GM12878 (cell line): Measurements from ENCODE around the gene CACNA1G. TPM values are rescaled to one million over a fixed set of nuclear protein-coding genes. Genes with fewer than 3 reads are reported as not detected.

Experiments
- ATAC-seq: fragments of 200-7000 bp; cut with Tn5 transposase; 3 replicates; pipeline ENCODE4 v1.9.1; 2020; ENCODE audit warnings: mild to moderate bottlenecking, moderate library complexity
- BruUV-seq: library from RNA; stranded (reverse); fragments of 400-500 nt; replicated peaks from 2 replicates; lab custom pipeline; 2021; lab: Mats Ljungman, UMichigan
- CTCF ChIA-PET: fragments of 300-600 bp; sonication (Branson Sonifier 250); formaldehyde crosslinking; extraction: SDS; loops from one replicate; lab custom pipeline; 2021; ENCODE audit warnings: inconsistent platforms; lab: Yijun Ruan, JAX
- POLR2A ChIA-PET: fragments of 350-600 bp; formaldehyde crosslinking; extraction: SDS; loops from one replicate; lab custom pipeline; 2021; ENCODE audit warnings: inconsistent platforms; lab: Charles Lee
- RAD21 ChIA-PET: fragments of 300-600 bp; sonication (Branson Sonifier 250); formaldehyde crosslinking; loops from one replicate; lab custom pipeline; 2023; ENCODE audit warnings: antibody characterized with exemption; ENCODE audit not compliant: unreplicated experiment; lab: Charles Lee
- SMC1A ChIA-PET: fragments of 300-600 bp; sonication (Branson Sonifier 250); formaldehyde crosslinking; loops from one replicate; lab custom pipeline; 2023; ENCODE audit not compliant: unreplicated experiment, uncharacterized antibody; lab: Charles Lee
- DNase-seq: peaks from one replicate; pipeline ENCODE4 v3.0.0-alpha.2; 2011; ENCODE audit warnings: low read depth, low spot score
- FAIRE-seq: peaks from 3 replicates; lab custom pipeline; 2011; peaks lifted over from hg19 to GRCh38; lab: Jason Lieb, UNC
- H2AFZ ChIP-seq: 2 replicates; pipeline ENCODE4 v1.6.0; 2011; ENCODE audit warnings: low read depth, low read length, control low read depth; ENCODE audit not compliant: control insufficient read depth
- H3K27ac ChIP-seq: 2 replicates; pipeline ENCODE4 v1.5.1; 2011; ENCODE audit warnings: control low read depth; ENCODE audit not compliant: control insufficient read depth, insufficient read depth
- H3K27me3 ChIP-seq, 2 experiments: replicated peaks in 1 of 2; 2 replicates each; pipeline versions ENCODE4 v1.6.0 to v1.6.1; 2011; ENCODE audit warnings: low read length in 1 of 2; ENCODE audit not compliant: control insufficient read depth in 2 of 2, insufficient read depth in 2 of 2
- H3K36me3 ChIP-seq, 2 experiments: 2 replicates each; pipeline ENCODE4 v1.5.1; 2011; ENCODE audit warnings: low read length in 1 of 2; ENCODE audit not compliant: control insufficient read depth in 2 of 2, insufficient read depth in 2 of 2
- H3K4me1 ChIP-seq: 2 replicates; pipeline ENCODE4 v1.6.1; 2011; ENCODE audit warnings: mild to moderate bottlenecking, low read length, moderate library complexity, mixed read lengths; ENCODE audit not compliant: control insufficient read depth, insufficient read depth
- H3K4me2 ChIP-seq: 2 replicates; pipeline ENCODE4 v1.6.0; 2011; ENCODE audit warnings: control low read depth; ENCODE audit not compliant: control insufficient read depth, insufficient read depth
- H3K4me3 ChIP-seq: fragments of 200-600 bp; sonication (generic); 2 replicates; pipeline ENCODE4 v1.5.1; 2016
- H3K79me2 ChIP-seq: 2 replicates; pipeline ENCODE4 v1.6.0; 2011; ENCODE audit warnings: low read length; ENCODE audit not compliant: control insufficient read depth, insufficient read depth
- H3K9ac ChIP-seq: 2 replicates; pipeline ENCODE4 v1.8.0; 2011; ENCODE audit warnings: low read length, control low read depth, mixed read lengths; ENCODE audit not compliant: control insufficient read depth, insufficient read depth
- H3K9me3 ChIP-seq: replicated peaks from 3 replicates; pipeline ENCODE4 v1.5.1; 2011; ENCODE audit warnings: mild to moderate bottlenecking, low read length; ENCODE audit not compliant: control insufficient read depth, insufficient read depth
- H4K20me1 ChIP-seq: 2 replicates; pipeline ENCODE4 v1.6.0; 2011; ENCODE audit not compliant: control insufficient read depth, insufficient read depth
- BACH1 ChIP-seq: fragments of 450-650 bp; IDR thresholded peaks from 2 replicates; pipeline ENCODE4 v1.6.1; 2017; ENCODE audit warnings: mild to moderate bottlenecking, borderline replicate concordance
- CUX1 ChIP-seq: IDR thresholded peaks from 2 replicates; pipeline ENCODE4 v1.6.1; 2012; ENCODE audit warnings: improper control_type of control experiment, low read depth, low read length; ENCODE audit not compliant: insufficient replicate concordance
- ELK1 ChIP-seq: IDR thresholded peaks from 2 replicates; pipeline ENCODE4 v1.6.1; 2012; ENCODE audit warnings: low read depth, low read length, improper control_type of control experiment
- EP300 ChIP-seq, 2 experiments: fragments of 150-350 bp in 1 of 2; IDR thresholded peaks; 2 replicates each; pipeline ENCODE4 v1.6.1; 2011 to 2012; ENCODE audit warnings: low read depth in 2 of 2, low read length in 2 of 2, borderline replicate concordance in 1 of 2, improper control_type of control experiment in 1 of 2, inconsistent platforms in 1 of 2; ENCODE audit not compliant: control insufficient read depth in 1 of 2
- EZH2 ChIP-seq: IDR thresholded peaks from 2 replicates; pipeline ENCODE4 v1.6.1; 2012; ENCODE audit warnings: low read depth, mild to moderate bottlenecking, control low read depth, inconsistent platforms, low read length, borderline replicate concordance; ENCODE audit not compliant: control insufficient read depth
- SMC3 ChIP-seq: IDR thresholded peaks from 2 replicates; pipeline ENCODE4 v1.6.1; 2011; ENCODE audit warnings: low read length, improper control_type of control experiment, borderline replicate concordance
- ZNF622 ChIP-seq: fragments of 450-650 bp; IDR thresholded peaks from 2 replicates; pipeline ENCODE4 v1.6.1; 2017; ENCODE audit warnings: mild to moderate bottlenecking, inconsistent platforms
- WGBS: methylation state at CpG from one replicate; pipeline ENCODE4 v1.1.6; 2016; ENCODE audit warnings: low lambda C conversion rate; ENCODE audit not compliant: insufficient replicate concordance, insufficient coverage; ENCODE audit errors: missing lambda C conversion rate; 5-methylcytosine and 5-hydroxymethylcytosine counted together
- in situ Hi-C: fragments of 300-500 bp; cut with MboI; formaldehyde crosslinking; loops from 9 replicates; pipeline ENCODE4 v1.14.3; 2018; ENCODE audit warnings: mixed read lengths
- intact Hi-C: fragments of 100-400 bp; cut with micrococcal nuclease; formaldehyde crosslinking; loops from one replicate; pipeline ENCODE4 v1.14.2; 2022; ENCODE audit not compliant: unreplicated experiment
- polyA plus RNA-seq, 11 experiments: library from polyadenylated mRNA; depleted of rRNA in 4 of 11; unstranded in 6 of 11; stranded (reverse) in 5 of 11; fragments of >200 nt; fragmentation: Nextera tagmentation in 4 of 11; fragmentation: Illumina TruSeq in 1 of 11; extraction: Ambion mirVana in 4 of 11; extraction: Trizol in 1 of 11; gene quantifications; 1 replicate in 1 of 11; 2 replicates in 10 of 11; pipeline versions ENCODE4 v1.2.1 to v1.2.3, GENCODE V29; 2011 to 2016; ENCODE audit warnings: inconsistent platforms in 2 of 11, missing spikeins in 2 of 11, low read depth in 1 of 11
- total RNA-seq, 4 experiments: library from RNA; depleted of rRNA in 3 of 4; stranded (reverse); fragments of >200 nt in 3 of 4; fragmentation: Illumina TruSeq in 1 of 4; extraction: Trizol in 1 of 4; gene quantifications; 2 replicates each; pipeline versions ENCODE4 v1.2.1 to v1.2.3, GENCODE V29; 2013 to 2021

Gene CACNA1G
- total and polyA plus RNA-seq, 10 of the 15 experiments (the other 5 are each of a cell fraction or from before 2014, with no cell fraction given): 0.03 to 0.15 TPM; not detected in 8

GRCh38 chr17:50660042-50660886 is 99.7 kb downstream of the CACNA1G start:
- H3K9ac ChIP-seq: no peak overlapping the region
- CTCF ChIA-PET: interaction anchor here (1.7 kb wide), 1 partner anchor 32 kb away, joined by 5 read pairs; no protein-coding TSS in a partner anchor
- intact Hi-C loops: no loop called here
- no TSS peak for BruUV-seq
- in situ Hi-C loops: no loop called here
- H4K20me1 ChIP-seq: no peaks in the 10 kb centered on the region
- no peak for ATAC-seq
- 45% methylated on average over 10 of the region's 11 CpGs for WGBS
- no peaks in the 10 kb centered on the region for H3K4me1 ChIP-seq
- RAD21 ChIA-PET: interaction anchor here (1.0 kb wide), 1 partner anchor 45 kb away, joined by 3 read pairs; no protein-coding TSS in a partner anchor
- H3K9me3 ChIP-seq: no peaks in the 10 kb centered on the region
- no peaks in the 10 kb centered on the region for H3K79me2 ChIP-seq
- no peak overlapping the region for H3K27ac ChIP-seq
- H3K27me3 ChIP-seq: no peaks in the 10 kb centered on the region
- TF ChIP-seq BACH1 (no peak), SMC3 (no peak), ELK1 (no peak), EZH2 (no peak), CUX1 (no peak), EP300 (IDR thresholded peaks at IDR 0.05; ENCODE audit: borderline replicate concordance in 1 of 2, control insufficient read depth in 1 of 2, low read depth in 2 of 2, low read length in 2 of 2) (no peak), ZNF622 (no peak)
- SMC1A ChIA-PET: interaction anchor here (0.8 kb wide), 1 partner anchor 19 kb away, joined by 3 read pairs; no protein-coding TSS in a partner anchor
- H3K4me3 ChIP-seq: no peak overlapping the region
- POLR2A ChIA-PET: no interaction called here
- no peak for FAIRE-seq
- H3K36me3 ChIP-seq: no peaks in the 10 kb centered on the region
- H3K4me2 ChIP-seq: no peak overlapping the region
- DNase-seq: no peak
- H2AFZ ChIP-seq: no peak overlapping the region
